Motor neuron (in vitro differentiated cells): ENCODE data around the gene RCSD1. TPM values are rescaled to one million over a fixed set of nuclear protein-coding genes. Genes with fewer than 3 reads are reported as not detected.

Experiments used
- ATAC-seq, 8 experiments: fragments of 200-7000 bp; cut with Tn5 transposase; replicated peaks in 6 of 8; 2 replicates each; pipeline ENCODE4 v1.8.0; 2021; ENCODE audit warnings: mild to moderate bottlenecking in 8 of 8, moderate library complexity in 8 of 8
- H3K27ac ChIP-seq, 2 donors: fragments of 250-450 bp; sonication (Bioruptor Pico); 2 replicates each; pipeline ENCODE4 v1.9.0; 2021; ENCODE audit warnings: antibody characterized with exemption in 2 of 2, mild to moderate bottlenecking in 2 of 2, moderate library complexity in 1 of 2
- H3K4me1 ChIP-seq, 2 donors: fragments of 250-450 bp; sonication (Bioruptor Pico); replicated peaks in 1 of 2; 2 replicates each; pipeline ENCODE4 v1.6.1; 2021; ENCODE audit warnings: antibody characterized with exemption in 2 of 2, mild to moderate bottlenecking in 2 of 2, moderate library complexity in 1 of 2
- H3K4me3 ChIP-seq, 5 donors: fragments of 250-450 bp; sonication (Bioruptor Pico); 2 replicates each; pipeline ENCODE4 v1.9.0; 2021; ENCODE audit warnings: antibody characterized with exemption in 5 of 5, mild to moderate bottlenecking in 5 of 5, moderate library complexity in 4 of 5
- WGBS, 10 experiments: fragments of 450-650 bp; shearing (Covaris generic); methylation state at CpG; one replicate each; pipeline ENCODE4 v1.0.0; 2022; 5-methylcytosine and 5-hydroxymethylcytosine counted together
- in situ Hi-C, 9 experiments: fragments of 400-800 bp; cut with MboI; loops; one replicate each; pipeline ENCODE4 v1.15.0; 2021; ENCODE audit warnings: low sequenced_read_pairs in 9 of 9, low pct_unique_long_range_greater_than_20kb in 2 of 9; ENCODE audit not compliant: unreplicated experiment in 9 of 9
- total RNA-seq, 8 experiments: library from RNA; unstranded; fragments of 300-600 nt; gene quantifications; 2 replicates each; pipeline versions ENCODE4 v1.2.3 to v1.2.4, GENCODE V29; 2022

Gene RCSD1
- total RNA-seq, 8 experiments from 2014 or later: 0.05 to 6.2 (median 0.29) TPM; not detected in 1

- H3K4me3 ChIP-seq: no peak overlapping the region
- WGBS, 10 experiments: 62 to 82% (median 73%) methylated on average over 4 to 10 of the region's 10 CpGs
- in situ Hi-C loops: no loop called here
- no peaks in the 10 kb centered on the region for H3K4me1 ChIP-seq
- ATAC-seq: no peak
- H3K27ac ChIP-seq: no peak overlapping the region
Observed at GRCh38 chr1:167706931-167707877, 77.2 kb downstream of the RCSD1 start.

- no peaks in the 10 kb centered on the region for H3K4me1 ChIP-seq
- in situ Hi-C loops: no loop called here
- WGBS, 10 experiments: 91 to 100% (median 98%) methylated on average over 1 to 4 of the region's 4 CpGs; no CpG with 5 or more reads in 4 of the 10 experiments
- ATAC-seq: no peak
- no peak overlapping the region for H3K4me3 ChIP-seq
- no peak overlapping the region for H3K27ac ChIP-seq
Observed at GRCh38 chr1:167707942-167708341, 77.9 kb downstream of the RCSD1 start.

- 80 to 100% (median 88%) methylated on average over 1 to 3 of the region's 3 CpGs; no CpG with 5 or more reads in 4 of the 10 experiments for WGBS, 10 experiments
- ATAC-seq: no peak
- in situ Hi-C loops: no loop called here
- H3K4me1 ChIP-seq: no peaks in the 10 kb centered on the region
- H3K27ac ChIP-seq: no peak overlapping the region
- no peak overlapping the region for H3K4me3 ChIP-seq
Observed at GRCh38 chr1:167708940-167709389, 78.9 kb downstream of the RCSD1 start.

- no peaks in the 10 kb centered on the region for H3K4me1 ChIP-seq
- in situ Hi-C loops: no loop called here
- H3K27ac ChIP-seq: no peak overlapping the region
- no peak overlapping the region for H3K4me3 ChIP-seq
- WGBS, 10 experiments: 50 to 100% (median 98%) methylated on average over 1 of the region's 1 CpG; no CpG with 5 or more reads in 2 of the 10 experiments
- no peak for ATAC-seq
Observed at GRCh38 chr1:167710836-167711235, 80.8 kb downstream of the RCSD1 start.

- in situ Hi-C loops: no loop called here
- 50 to 88% (median 83%) methylated on average over 1 to 3 of the region's 3 CpGs; no CpG with 5 or more reads in 5 of the 10 experiments for WGBS, 10 experiments
- ATAC-seq: no peak
- H3K4me3 ChIP-seq: no peak overlapping the region
- no peaks in the 10 kb centered on the region for H3K4me1 ChIP-seq
- no peak overlapping the region for H3K27ac ChIP-seq
Observed at GRCh38 chr1:167711797-167712196, 81.8 kb downstream of the RCSD1 start.

- 20 to 91% (median 33%) methylated on average over 1 to 19 of the region's 31 CpGs; no CpG with 5 or more reads in 2 of the 10 experiments for WGBS, 10 experiments
- in situ Hi-C loops: no loop called here
- Histone ChIP-seq H3K27ac (no peak overlapping the region), H3K4me3 (peak overlapping the region; percentile 71 to 98 (median 91)), H3K4me1 (no peaks in the 10 kb centered on the region)
- ATAC-seq: peak in 1 of 8 experiments; percentile 2
Observed at GRCh38 chr1:167713330-167714081, 83.5 kb downstream of the RCSD1 start.

- peak overlapping the region; percentile 64 to 76 for H3K27ac ChIP-seq
- 0 to 50% (median 2%) methylated on average over 2 to 7 of the region's 28 CpGs; no CpG with 5 or more reads in 5 of the 10 experiments for WGBS, 10 experiments
- in situ Hi-C loops: no loop called here
- no peaks in the 10 kb centered on the region for H3K4me1 ChIP-seq
- peak; percentile 65 to 81 (median 80) for ATAC-seq
- peak overlapping the region; percentile 71 to 98 (median 91) for H3K4me3 ChIP-seq
Observed at GRCh38 chr1:167714098-167714438, 84.0 kb downstream of the RCSD1 start.

GRCh38 chr1:167714439-167715156, 84.6 kb downstream of the RCSD1 start:
- Histone ChIP-seq H3K4me3 (peak overlapping the region; percentile 71 to 98 (median 91)), H3K27ac (peak overlapping the region; percentile 64 to 76), H3K4me1 (no peaks in the 10 kb centered on the region)
- WGBS, 10 experiments: 0 to 1% (median 0%) methylated on average over 1 to 43 of the region's 50 CpGs; no CpG with 5 or more reads in 2 of the 10 experiments
- peak; percentile 68 to 86 (median 78) for ATAC-seq
- in situ Hi-C loops: no loop called here

GRCh38 chr1:167715157-167715999, 85.3 kb downstream of the RCSD1 start:
- peak; percentile 41 to 66 (median 52) for ATAC-seq
- in situ Hi-C loops: no loop called here
- Histone ChIP-seq H3K4me3 (peak overlapping the region; percentile 71 to 98 (median 91)), H3K4me1 (no peaks in the 10 kb centered on the region), H3K27ac (peak overlapping the region in 1 of 2 donors; percentile 76)
- WGBS, 10 experiments: 0 to 2% (median 0%) methylated on average over 4 to 24 of the region's 26 CpGs

- peak overlapping the region; percentile 71 to 98 (median 91) for H3K4me3 ChIP-seq
- in situ Hi-C loops: no loop called here
- no peak for ATAC-seq
- no peak overlapping the region for H3K27ac ChIP-seq
- H3K4me1 ChIP-seq: peaks cover 1 to 2% of the 10 kb centered on the region in 2 donors
- WGBS, 10 experiments: 0 to 11% (median 1%) methylated on average over 3 to 4 of the region's 4 CpGs
Observed at GRCh38 chr1:167716000-167716271, 85.9 kb downstream of the RCSD1 start.

- H3K4me1 ChIP-seq: peaks cover 4% of the 10 kb centered on the region in 2 donors
- H3K27ac ChIP-seq: no peak overlapping the region
- no peak for ATAC-seq
- no peak overlapping the region for H3K4me3 ChIP-seq
- in situ Hi-C loops: no loop called here
- 27 to 97% (median 86%) methylated on average over 2 to 3 of the region's 3 CpGs; no CpG with 5 or more reads in 1 of the 10 experiments for WGBS, 10 experiments
Observed at GRCh38 chr1:167717351-167717750, 87.3 kb downstream of the RCSD1 start.
